ENCODE measurements around the gene GARIN5A. TPM values are rescaled to one million over a fixed set of nuclear protein-coding genes. Genes with fewer than 3 reads are reported as not detected.

The GARIN5A gene
- total and polyA plus RNA-seq, 2 experiments from 2014 or later, result 0.20 TPM; not detected in 1

DNA sequence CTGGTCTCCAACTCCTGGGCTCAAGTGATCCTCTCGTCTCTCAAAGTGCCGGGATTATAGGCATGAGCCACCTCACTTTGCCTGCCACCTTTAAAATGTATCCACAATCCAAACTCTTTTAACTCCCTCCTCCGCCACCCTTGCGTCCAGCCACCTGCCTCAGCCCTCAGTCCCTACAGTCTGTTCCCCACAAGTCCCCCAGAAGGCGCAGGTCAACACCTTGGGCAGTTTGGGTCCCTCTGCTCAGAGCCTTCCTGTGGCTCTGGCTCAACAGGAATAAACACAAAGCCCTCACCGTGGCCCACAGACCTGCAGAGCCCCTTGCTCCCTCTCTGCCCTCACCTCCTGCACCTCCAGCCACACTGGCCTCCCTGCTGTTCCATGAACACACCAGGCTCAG is 7.8 kb downstream of the GARIN5A start:
- 59 to 62% methylated on average over 6 of the region's 6 CpGs for WGBS, 2 experiments (ENCODE audit: low coverage in 1 of 2, low lambda C conversion rate in 2 of 2, missing lambda C conversion rate in 2 of 2)

DNA sequence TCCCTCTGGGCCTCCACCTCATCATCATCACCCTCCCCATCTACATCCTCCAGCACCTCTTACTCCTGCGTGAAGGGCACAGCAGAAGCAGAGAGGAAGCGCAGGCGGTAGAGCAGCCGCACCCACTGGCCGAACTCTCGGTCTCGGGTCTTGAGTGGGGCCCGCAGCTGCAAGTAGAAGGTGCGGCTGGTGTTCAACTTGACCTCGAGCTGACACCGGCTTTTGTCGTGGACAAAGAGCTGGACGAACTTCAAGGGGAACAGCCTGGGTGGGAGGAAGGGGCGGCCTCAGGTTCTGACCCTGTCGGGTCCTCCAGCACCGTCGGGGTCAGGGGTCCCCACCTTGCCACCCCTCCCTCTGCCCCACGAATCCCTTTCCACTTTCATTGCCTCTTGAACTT is 9.1 kb downstream of the GARIN5A start:
- H3K79me2 ChIP-seq (ENCODE audit: insufficient read depth), result no peaks in the 10 kb centered on the region
- H4K20me1 ChIP-seq (ENCODE audit: insufficient read depth), result no peaks in the 10 kb centered on the region
- no peaks in the 10 kb centered on the region for H3K9me2 ChIP-seq (ENCODE audit: insufficient read depth)
- H3K4me3 ChIP-seq, result no peak overlapping the region
- H2AFZ ChIP-seq, result no peak overlapping the region
- no peak overlapping the region for H3K27ac ChIP-seq
- no peaks in the 10 kb centered on the region for H3F3A ChIP-seq (ENCODE audit: insufficient read depth)
- no peak for DNase-seq
- no peak overlapping the region for H3K9ac ChIP-seq
- 54 to 58% methylated on average over 17 to 18 of the region's 18 CpGs for WGBS, 2 experiments (ENCODE audit: low coverage in 1 of 2, low lambda C conversion rate in 2 of 2, missing lambda C conversion rate in 2 of 2)
- H3K4me1 ChIP-seq (ENCODE audit: insufficient read depth), result no peaks in the 10 kb centered on the region
- H3K4me2 ChIP-seq (ENCODE audit: unreplicated experiment), result no peak overlapping the region
- H3K27me3 ChIP-seq (replicated peaks; ENCODE audit: insufficient read depth), result no peaks in the 10 kb centered on the region
- TF ChIP-seq EZH2phosphoT487 (IDR thresholded peaks at IDR 0.05; ENCODE audit: insufficient read depth, low read depth), result no peak
- TF ChIP-seq EZH2 (IDR thresholded peaks at IDR 0.05; ENCODE audit: insufficient read depth, poor library complexity, severe bottlenecking), result no peak
- no peaks in the 10 kb centered on the region for H3K9me3 ChIP-seq (ENCODE audit: low read depth)
- in situ Hi-C loops (cut with MboI), result no loop called here
- H3K36me3 ChIP-seq (ENCODE audit: low read depth), result no peaks in the 10 kb centered on the region

More for the DNA sequence above, 7.8 kb downstream of the GARIN5A start:
- in situ Hi-C loops (cut with MboI), result no loop called here
- no peaks in the 10 kb centered on the region for H3K79me2 ChIP-seq (ENCODE audit: insufficient read depth)
- H3K9me3 ChIP-seq (ENCODE audit: low read depth), result no peaks in the 10 kb centered on the region
- H3K9ac ChIP-seq, result no peak overlapping the region
- no peaks in the 10 kb centered on the region for H3K27me3 ChIP-seq (replicated peaks; ENCODE audit: insufficient read depth)
- no peak overlapping the region for H3K27ac ChIP-seq
- H3K4me2 ChIP-seq (ENCODE audit: unreplicated experiment), result no peak overlapping the region
- DNase-seq, result no peak
- no peaks in the 10 kb centered on the region for H4K20me1 ChIP-seq (ENCODE audit: insufficient read depth)
- H3K9me2 ChIP-seq (ENCODE audit: insufficient read depth), result no peaks in the 10 kb centered on the region
- TF ChIP-seq EZH2 (IDR thresholded peaks at IDR 0.05; ENCODE audit: insufficient read depth, poor library complexity, severe bottlenecking), result no peak
- TF ChIP-seq EZH2phosphoT487 (IDR thresholded peaks at IDR 0.05; ENCODE audit: insufficient read depth, low read depth), result no peak
- no peaks in the 10 kb centered on the region for H3K36me3 ChIP-seq (ENCODE audit: low read depth)
- no peaks in the 10 kb centered on the region for H3F3A ChIP-seq (ENCODE audit: insufficient read depth)
- H2AFZ ChIP-seq, result no peak overlapping the region
- no peaks in the 10 kb centered on the region for H3K4me1 ChIP-seq (ENCODE audit: insufficient read depth)
- H3K4me3 ChIP-seq, result no peak overlapping the region

GRCh38 chr19:50466706-50467039 is 10.0 kb downstream of the GARIN5A start:
- TF ChIP-seq EZH2 (IDR thresholded peaks at IDR 0.05; ENCODE audit: insufficient read depth, poor library complexity, severe bottlenecking) (no peak), EZH2phosphoT487 (IDR thresholded peaks at IDR 0.05; ENCODE audit: insufficient read depth, low read depth) (no peak)
- Histone ChIP-seq H4K20me1 (ENCODE audit: insufficient read depth) (no peaks in the 10 kb centered on the region), H3K9ac (no peak overlapping the region), H2AFZ (no peak overlapping the region), H3K9me3 (ENCODE audit: low read depth) (no peaks in the 10 kb centered on the region), H3K27me3 (replicated peaks; ENCODE audit: insufficient read depth) (no peaks in the 10 kb centered on the region; the same call in 1 of the 2 replicates), H3K36me3 (ENCODE audit: low read depth) (no peaks in the 10 kb centered on the region), H3K4me1 (ENCODE audit: insufficient read depth) (no peaks in the 10 kb centered on the region), H3K4me2 (ENCODE audit: unreplicated experiment) (no peak overlapping the region), H3K79me2 (ENCODE audit: insufficient read depth) (no peaks in the 10 kb centered on the region), H3F3A (ENCODE audit: insufficient read depth) (no peaks in the 10 kb centered on the region), H3K27ac (no peak overlapping the region), H3K4me3 (no peak overlapping the region), H3K9me2 (ENCODE audit: insufficient read depth) (no peaks in the 10 kb centered on the region)
- WGBS, 2 experiments (ENCODE audit: low coverage in 1 of 2, low lambda C conversion rate in 2 of 2, missing lambda C conversion rate in 2 of 2), result 43 to 50% methylated on average over 11 of the region's 11 CpGs
- DNase-seq, result no peak
- in situ Hi-C loops (cut with MboI), result no loop called here

GRCh38 chr19:50465986-50466705 is 10.5 kb downstream of the GARIN5A start:
- no peak overlapping the region for H3K27ac ChIP-seq
- in situ Hi-C loops (cut with MboI), result no loop called here
- 19% methylated on average over 27 to 29 of the region's 29 CpGs for WGBS, 2 experiments (ENCODE audit: low coverage in 1 of 2, low lambda C conversion rate in 2 of 2, missing lambda C conversion rate in 2 of 2)

More at GRCh38 chr19:50465986-50466705, 10.5 kb downstream of the GARIN5A start:
- no peaks in the 10 kb centered on the region for H3K4me1 ChIP-seq (ENCODE audit: insufficient read depth)
- DNase-seq, result peak; percentile 30
- H3K9me2 ChIP-seq (ENCODE audit: insufficient read depth), result no peaks in the 10 kb centered on the region
- no peak overlapping the region for H3K9ac ChIP-seq
- no peak for TF ChIP-seq EZH2phosphoT487 (IDR thresholded peaks at IDR 0.05; ENCODE audit: insufficient read depth, low read depth)
- TF ChIP-seq EZH2 (IDR thresholded peaks at IDR 0.05; ENCODE audit: insufficient read depth, poor library complexity, severe bottlenecking), result no peak
- no peak overlapping the region for H2AFZ ChIP-seq
- no peaks in the 10 kb centered on the region; the same call in 1 of the 2 replicates for H3K27me3 ChIP-seq (replicated peaks; ENCODE audit: insufficient read depth)
- no peaks in the 10 kb centered on the region for H4K20me1 ChIP-seq (ENCODE audit: insufficient read depth)
- H3K4me2 ChIP-seq (ENCODE audit: unreplicated experiment), result no peak overlapping the region
- no peaks in the 10 kb centered on the region for H3F3A ChIP-seq (ENCODE audit: insufficient read depth)
- no peaks in the 10 kb centered on the region for H3K9me3 ChIP-seq (ENCODE audit: low read depth)
- H3K36me3 ChIP-seq (ENCODE audit: low read depth), result no peaks in the 10 kb centered on the region
- no peak overlapping the region for H3K4me3 ChIP-seq
- H3K79me2 ChIP-seq (ENCODE audit: insufficient read depth), result no peaks in the 10 kb centered on the region

All from GM23248 (cell line).